ENCODE measurements around the gene KLHL21.
"Not testable (repeated sequence)": the region's sequence is repeated elsewhere in the genome, so short reads cannot be mapped to it uniquely, and the experiment has no call there.

The KLHL21 gene, protein sequence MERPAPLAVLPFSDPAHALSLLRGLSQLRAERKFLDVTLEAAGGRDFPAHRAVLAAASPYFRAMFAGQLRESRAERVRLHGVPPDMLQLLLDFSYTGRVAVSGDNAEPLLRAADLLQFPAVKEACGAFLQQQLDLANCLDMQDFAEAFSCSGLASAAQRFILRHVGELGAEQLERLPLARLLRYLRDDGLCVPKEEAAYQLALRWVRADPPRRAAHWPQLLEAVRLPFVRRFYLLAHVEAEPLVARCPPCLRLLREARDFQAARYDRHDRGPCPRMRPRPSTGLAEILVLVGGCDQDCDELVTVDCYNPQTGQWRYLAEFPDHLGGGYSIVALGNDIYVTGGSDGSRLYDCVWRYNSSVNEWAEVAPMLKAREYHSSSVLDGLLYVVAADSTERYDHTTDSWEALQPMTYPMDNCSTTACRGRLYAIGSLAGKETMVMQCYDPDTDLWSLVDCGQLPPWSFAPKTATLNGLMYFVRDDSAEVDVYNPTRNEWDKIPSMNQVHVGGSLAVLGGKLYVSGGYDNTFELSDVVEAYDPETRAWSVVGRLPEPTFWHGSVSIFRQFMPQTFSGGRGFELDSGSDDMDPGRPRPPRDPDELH

DNA sequence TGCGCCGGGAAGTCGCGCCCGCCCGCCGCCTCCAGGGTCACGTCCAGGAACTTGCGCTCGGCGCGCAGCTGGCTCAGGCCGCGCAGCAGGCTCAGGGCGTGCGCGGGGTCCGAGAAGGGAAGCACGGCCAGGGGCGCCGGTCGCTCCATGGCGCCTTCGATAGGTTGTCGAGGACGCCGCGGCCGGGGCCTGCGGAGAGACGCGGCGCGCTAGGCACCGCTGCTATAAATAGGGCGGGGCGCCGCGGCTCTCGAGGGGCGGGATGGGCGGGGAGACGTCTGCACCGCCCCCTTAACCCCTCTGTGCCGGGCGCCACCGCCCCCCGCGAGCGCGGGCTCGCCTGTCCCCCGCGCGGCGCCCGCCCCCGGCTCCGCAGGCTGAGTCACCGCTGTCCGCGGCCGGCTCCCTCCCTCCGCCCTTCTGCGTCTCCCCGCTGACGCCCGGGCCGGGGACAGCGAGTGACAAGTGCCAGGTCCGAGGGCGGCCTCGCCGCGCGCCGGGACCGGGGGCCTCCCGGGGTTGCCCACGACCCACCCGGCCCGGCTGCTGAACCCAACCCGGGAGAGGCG lies at the start of gene KLHL21:
Gene KLHL21, minus strand, starts transcription at position 201 of the 569 bp plus-strand sequence. Its CDS starts 52 bp downstream, at position 149.
- peak in 55 of 56 donors; percentile 42 to 97 (median 82) for DNase-seq

GRCh38 chr1:6651909-6652308 lies 49.2 kb upstream of the KLHL21 start:
- DNase-seq = no peak

- DNase-seq = no peak
Measured at GRCh38 chr1:6648556-6648955, 45.9 kb upstream of the KLHL21 start.

DNA sequence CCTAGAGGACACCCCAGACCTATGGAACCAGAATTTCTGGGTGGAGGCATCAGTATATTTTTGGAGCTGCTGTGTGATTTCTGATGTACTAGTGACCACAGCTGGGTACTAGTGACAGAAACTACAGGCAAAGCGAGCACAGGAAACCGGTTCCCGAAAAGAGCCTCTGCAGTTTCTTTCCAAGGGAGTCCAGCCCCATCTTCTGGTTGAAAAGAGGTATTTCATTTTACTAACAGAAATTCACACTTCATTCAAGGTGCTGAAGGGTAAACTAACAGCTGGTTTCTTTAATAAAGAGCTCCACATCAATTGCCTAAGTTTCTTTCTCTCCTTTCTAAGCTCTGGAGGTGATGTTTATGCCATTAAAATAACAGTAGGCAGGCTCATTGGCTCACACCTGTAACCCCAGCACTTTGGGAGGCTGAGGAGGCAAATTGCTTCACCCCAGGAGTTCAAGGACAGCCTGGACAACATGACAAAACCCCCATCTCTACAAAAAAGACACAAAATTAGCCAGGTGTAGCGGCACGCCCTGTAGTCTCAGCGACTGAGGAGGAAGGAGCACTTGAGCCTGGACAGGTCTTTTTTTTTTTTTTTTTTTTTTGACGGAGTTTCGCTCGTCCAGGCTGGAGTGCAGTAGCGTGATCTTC lies 44.0 kb upstream of the KLHL21 start:
- DNase-seq = peak in 9 of 56 donors; percentile 2 to 22 (median 7)

DNA sequence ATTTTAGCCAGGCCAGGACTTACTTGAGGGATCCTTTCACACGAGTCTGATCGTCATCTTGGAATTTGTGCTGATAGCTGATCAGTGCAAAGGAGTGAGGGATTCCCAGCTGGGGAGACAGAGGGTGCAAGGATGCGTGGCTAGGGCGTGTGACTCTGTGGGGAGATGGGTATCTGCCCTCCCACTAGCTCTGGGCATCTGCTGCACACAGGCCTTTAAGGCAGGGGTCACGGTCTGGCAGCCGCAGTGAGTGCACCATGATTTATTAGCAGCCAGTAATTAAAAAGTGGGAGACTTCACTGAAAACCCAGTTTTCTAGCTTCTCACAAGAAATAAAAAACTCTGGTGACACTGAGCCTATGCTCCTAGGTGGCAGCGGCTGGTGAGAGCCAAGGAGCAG lies 42.3 kb upstream of the KLHL21 start:
- no peak for DNase-seq

GRCh38 chr1:6640867-6641266 lies 38.2 kb upstream of the KLHL21 start:
- not testable (repeated sequence) for DNase-seq

GRCh38 chr1:6638226-6638625 lies 35.6 kb upstream of the KLHL21 start:
- DNase-seq = peak in 47 of 56 donors; percentile 3 to 87 (median 52)

DNA sequence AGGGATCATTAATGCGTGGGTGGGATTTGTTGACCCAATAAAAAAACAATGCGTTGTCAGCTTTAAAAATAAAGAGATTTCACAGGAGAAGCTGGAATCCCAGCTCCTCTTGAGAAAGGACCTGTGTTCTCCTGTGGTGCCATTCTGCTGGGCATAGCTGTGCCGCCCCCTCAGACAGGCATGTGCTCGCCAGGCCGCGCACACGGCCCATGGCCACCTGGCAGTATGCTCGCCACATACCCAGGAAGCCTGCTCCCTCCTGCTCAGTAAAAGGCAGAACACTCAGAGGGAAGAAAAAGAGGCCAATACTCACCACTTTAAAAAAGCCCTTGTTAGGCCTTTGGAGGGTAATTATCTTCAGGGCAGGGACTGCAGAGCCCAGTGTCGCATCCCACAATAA lies 35.1 kb upstream of the KLHL21 start:
- no peak for DNase-seq

GRCh38 chr1:6636778-6637177 lies 34.1 kb upstream of the KLHL21 start:
- DNase-seq = not testable (repeated sequence)

- no peak for DNase-seq
Measured at GRCh38 chr1:6635910-6636760, 33.5 kb upstream of the KLHL21 start.

GRCh38 chr1:6635161-6635909 lies 32.7 kb upstream of the KLHL21 start:
- DNase-seq = no peak

DNA sequence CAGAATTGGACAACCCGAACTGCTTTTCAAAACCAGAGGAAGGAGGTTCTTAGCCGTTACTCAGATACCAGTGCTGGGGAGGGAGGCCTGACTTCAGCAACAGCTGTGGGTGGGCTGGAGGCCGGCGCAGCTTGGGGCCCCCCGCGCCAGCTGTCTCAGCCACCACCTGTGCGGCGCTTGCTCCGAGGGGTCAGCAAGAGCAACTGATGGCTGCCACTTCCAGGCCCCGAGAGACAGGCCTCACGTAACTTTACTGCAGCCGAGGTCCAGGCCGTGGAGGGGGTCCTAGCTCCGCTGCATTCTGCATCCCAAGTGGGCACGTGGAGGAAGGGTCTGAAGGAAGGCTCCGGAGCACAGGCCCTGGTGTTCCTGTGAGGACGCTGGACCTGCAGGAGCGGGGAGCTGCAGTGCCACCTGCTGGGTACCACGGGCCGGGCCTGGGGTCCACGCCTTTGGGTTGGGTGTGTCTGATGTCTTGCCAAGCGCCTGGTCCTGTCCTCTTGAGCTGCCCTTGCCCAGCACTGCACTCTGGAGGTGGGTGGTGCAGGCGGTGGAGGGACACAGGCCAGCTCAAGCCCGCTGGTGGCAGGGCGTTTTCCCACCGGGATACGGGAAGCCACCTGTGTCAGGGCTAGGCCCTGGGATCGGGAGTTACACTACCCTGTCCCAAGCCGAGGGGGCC lies 31.8 kb upstream of the KLHL21 start:
- peak in 16 of 56 donors; percentile 7 to 54 (median 19) for DNase-seq

DNA sequence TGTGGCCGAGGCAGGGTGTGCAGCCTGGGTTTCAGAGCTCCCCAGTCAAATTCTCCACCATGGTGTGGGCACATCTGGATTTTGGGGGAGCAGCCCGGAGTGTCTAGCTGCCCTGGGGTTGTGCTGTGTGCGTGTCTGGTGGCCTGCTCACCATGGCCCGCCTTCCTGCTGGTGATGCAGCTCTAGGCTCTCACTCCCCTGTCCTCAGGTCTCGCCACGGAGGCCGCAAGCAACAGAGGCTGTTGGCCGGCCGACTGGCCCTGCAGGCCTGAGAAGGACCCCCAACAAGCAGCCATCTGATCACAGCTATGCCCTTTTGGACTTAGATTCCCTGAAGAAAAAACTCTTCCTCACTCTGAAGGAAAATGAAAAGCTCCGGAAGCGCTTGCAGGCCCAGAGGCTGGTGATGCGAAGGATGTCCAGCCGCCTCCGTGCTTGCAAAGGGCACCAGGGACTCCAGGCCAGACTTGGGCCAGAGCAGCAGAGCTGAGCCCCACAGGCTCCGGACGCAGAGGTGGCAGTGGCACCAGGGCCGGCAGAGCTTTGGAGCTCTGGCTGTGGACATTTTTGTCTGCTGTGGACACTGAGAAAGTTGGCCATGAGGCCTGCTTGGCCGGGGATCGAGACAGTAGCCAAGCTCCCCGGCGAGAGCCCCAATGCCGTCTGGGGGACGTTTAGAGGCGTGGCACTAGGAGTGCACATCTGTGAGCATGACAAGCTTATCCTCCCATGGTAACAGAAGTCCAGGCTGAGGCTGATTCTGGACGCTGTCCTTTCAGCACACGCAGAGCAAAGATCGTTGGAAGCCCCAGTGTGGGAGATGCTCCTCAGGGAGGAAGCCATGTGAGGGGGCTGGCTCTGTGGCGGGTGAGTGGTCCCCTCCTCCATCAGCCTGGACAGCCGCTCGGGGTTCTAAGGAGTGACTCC lies 30.2 kb upstream of the KLHL21 start:
- no peak for DNase-seq

DNA sequence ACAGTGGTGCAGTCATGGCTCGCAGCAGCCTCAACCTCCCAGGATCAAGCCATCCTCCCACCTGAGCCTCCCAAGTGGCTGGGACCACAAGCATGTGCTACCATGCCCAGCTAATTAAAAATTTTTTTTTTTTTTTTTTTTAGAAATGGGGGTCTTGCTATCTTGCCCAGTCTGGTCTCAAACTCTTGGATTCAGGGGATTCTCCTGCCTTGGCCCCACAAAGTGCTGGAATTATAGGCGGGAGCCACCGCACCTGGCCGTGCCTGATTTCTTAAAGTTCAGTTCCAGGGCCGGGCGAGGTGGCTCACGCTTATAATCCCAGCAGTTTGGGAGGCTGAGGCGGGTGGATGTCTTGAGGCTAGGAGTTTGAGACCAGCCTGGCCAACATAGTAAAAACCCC lies 28.4 kb upstream of the KLHL21 start:
- DNase-seq = no peak

DNA sequence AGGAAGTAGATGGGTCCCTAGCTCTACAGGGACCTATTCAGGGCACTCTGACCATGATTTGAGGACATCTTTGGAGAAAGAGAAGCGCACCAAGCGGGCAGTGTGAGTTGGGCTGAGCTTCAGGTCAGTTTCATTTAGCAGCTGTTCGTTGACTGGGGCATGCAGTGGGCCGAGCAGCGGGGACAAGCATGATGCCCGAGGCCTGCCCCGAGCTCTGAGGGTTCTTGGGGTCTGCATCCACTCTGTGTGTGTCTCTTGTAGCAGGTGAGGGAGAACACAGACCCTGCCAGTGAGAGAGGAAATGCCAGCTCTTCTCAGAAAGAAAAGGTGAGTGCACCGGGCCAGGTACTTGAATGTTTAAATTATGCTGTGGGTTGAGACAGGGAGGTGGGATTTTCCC lies 27.4 kb upstream of the KLHL21 start:
- no peak for DNase-seq

DNA sequence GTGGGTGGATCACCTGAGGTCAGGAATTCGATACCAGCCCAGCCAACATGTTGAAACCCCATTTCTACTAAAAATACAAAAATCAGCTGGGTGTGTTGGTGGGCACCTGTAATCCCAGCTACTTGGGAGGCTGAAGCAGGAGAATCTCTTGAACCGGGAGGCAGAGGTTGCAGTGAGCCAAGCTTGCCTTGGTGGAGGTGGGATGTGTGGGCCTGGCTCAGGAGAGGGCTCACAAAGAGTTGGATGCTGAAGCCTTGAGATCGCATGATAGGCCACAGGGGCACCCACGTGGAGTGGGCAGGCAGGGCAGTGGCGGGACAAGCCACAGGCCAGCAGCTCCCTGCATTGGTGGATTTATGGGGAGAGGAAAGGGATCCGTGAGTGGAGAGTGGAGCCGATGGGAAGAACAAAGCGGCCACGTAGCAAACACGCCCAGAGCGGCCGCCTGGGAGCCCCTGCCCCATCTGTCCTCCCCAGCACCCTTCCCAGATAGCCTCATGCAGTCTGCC lies 26.4 kb upstream of the KLHL21 start:
- no peak for DNase-seq

DNA sequence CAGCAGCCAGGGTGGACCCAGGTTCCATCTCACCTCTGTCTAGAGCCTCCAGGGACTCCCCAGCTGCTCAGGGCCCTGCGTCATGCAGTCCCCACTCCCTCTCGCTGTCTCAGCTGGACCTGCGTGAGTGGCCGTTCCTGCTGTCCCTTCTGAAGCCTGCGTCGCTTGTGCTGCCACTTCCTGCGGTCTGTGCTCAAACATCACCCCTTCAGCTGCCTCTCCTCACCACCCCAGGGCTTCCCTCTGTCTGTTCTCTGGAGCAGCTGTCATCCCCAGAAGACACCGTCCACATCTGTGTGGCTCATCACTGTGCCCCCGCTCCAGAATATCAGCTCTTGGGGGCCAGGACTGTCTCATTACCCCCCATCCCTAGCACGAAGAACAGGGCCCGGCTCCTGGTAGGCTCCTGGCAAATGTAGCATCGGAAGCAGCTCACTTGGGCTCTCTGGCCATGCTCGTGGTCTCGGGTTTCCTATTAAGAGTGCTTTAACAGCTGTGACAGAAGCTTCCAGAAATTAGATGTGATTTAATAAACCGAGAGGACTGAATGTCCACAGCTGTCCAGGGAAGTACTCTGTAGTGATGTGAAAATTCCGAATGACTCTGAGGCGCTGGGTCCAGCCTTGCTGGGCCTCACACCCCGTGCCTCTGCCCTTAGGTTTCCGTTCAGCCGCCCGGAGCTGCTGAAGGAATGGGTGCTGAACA lies 25.3 kb upstream of the KLHL21 start:
- no peak for DNase-seq

- DNase-seq = no peak
Measured at GRCh38 chr1:6627031-6627430, 24.4 kb upstream of the KLHL21 start.
